ENCODE measurements around the gene POP4. TPM values are rescaled to one million over a fixed set of nuclear protein-coding genes. Genes with fewer than 3 reads are reported as not detected.

Gene POP4
- total and polyA plus RNA-seq, 2 of the 8 experiments (the other 6 are each of a cell fraction or from before 2014, with no cell fraction given), result 29.1 to 41.5 TPM

DNA sequence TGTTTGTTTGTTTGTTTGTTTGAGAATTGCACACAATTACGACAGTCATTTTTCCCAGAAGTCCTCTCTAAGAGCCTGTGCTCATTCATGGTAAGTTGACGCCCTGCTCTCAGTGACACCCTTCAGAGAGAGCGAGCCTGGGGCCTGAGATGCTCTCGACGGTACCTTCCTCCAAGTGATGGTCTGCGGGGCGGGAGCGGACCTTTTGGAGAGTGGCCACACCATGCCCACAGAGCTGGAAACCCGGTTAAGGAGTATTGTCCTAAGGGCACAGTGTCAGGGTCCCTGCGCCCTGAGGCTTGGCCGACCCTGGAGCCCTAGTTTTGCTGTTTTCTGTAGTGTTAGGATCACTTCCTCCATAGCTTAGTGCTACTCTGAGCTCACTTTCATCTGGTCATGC is 3.6 kb downstream of the POP4 start:
- Histone ChIP-seq H3K4ac (replicated peaks; ENCODE audit: insufficient read length, low read depth, low read length) (no peak overlapping the region), H3K36me3 (ENCODE audit: control insufficient read depth in 2 of 4, insufficient read depth in 4 of 4, low read length in 3 of 4) (peaks cover 8 to 17% (median 13%) of the 10 kb centered on the region in 4 experiments; a peak in 7 of 8 replicates), H3K14ac (ENCODE audit: insufficient read length) (no peak overlapping the region), H3K56ac (replicated peaks; ENCODE audit: insufficient read length, low read depth, low read length) (no peak overlapping the region), H2BK120ac (replicated peaks; ENCODE audit: low read depth, low read length) (no peak overlapping the region), H3K27ac (ENCODE audit: low read depth, low read length) (no peak overlapping the region), H3K18ac (ENCODE audit: extremely low read depth, low read length) (no peak overlapping the region), H3K9me3 (ENCODE audit: insufficient read depth in 2 of 2, low read depth in 1 of 2, low read length in 1 of 2) (no peaks in the 10 kb centered on the region), H4K8ac (ENCODE audit: extremely low read depth, insufficient read depth, low read length) (no peak overlapping the region), H3K4me2 (ENCODE audit: insufficient read depth in 1 of 2, low read depth in 2 of 2, low read length in 2 of 2) (no peak overlapping the region), H3K4me3 (ENCODE audit: extremely low read depth in 1 of 4, insufficient read depth in 2 of 4, low read depth in 3 of 4, low read length in 4 of 4) (no peak overlapping the region), H3K79me1 (ENCODE audit: low read depth, low read length) (no peaks in the 10 kb centered on the region; the same call in 1 of the 2 replicates), H2AFZ (ENCODE audit: low read length) (no peak overlapping the region), H3K27me3 (replicated peaks in 1 of 4; ENCODE audit: control insufficient read depth in 3 of 4, extremely low read depth in 1 of 4, insufficient read depth in 3 of 4, low read length in 3 of 4) (no peaks in the 10 kb centered on the region), H3K79me2 (ENCODE audit: control insufficient read depth in 1 of 2, insufficient read depth in 2 of 2, low read length in 2 of 2) (peaks cover 0 to 13% of the 10 kb centered on the region in 2 experiments; a peak in 2 of 4 replicates), H4K5ac (ENCODE audit: insufficient read length, low read depth, low read length) (no peak overlapping the region), H2BK20ac (ENCODE audit: low read length) (no peak overlapping the region), H4K20me1 (replicated peaks in 1 of 2; ENCODE audit: control insufficient read depth in 1 of 2, insufficient read depth in 2 of 2, low read length in 2 of 2) (peaks cover 0 to 3% of the 10 kb centered on the region in 2 experiments), H2BK5ac (ENCODE audit: low read depth, low read length) (no peak overlapping the region), H4K91ac (replicated peaks; ENCODE audit: insufficient read length, low read length) (no peak overlapping the region), H3K4me1 (replicated peaks in 1 of 4; ENCODE audit: control insufficient read depth in 3 of 4, insufficient read depth in 4 of 4, low read length in 3 of 4) (no peaks in the 10 kb centered on the region; a peak in 2 of 7 replicates), H2BK12ac (ENCODE audit: low read depth, low read length) (no peak overlapping the region), H3K9ac (replicated peaks in 1 of 4; ENCODE audit: extremely low read depth in 1 of 4, low read depth in 3 of 4, low read length in 3 of 4) (no peak overlapping the region), H2AK5ac (ENCODE audit: low read depth, low read length) (no peak overlapping the region), H3K23me2 (ENCODE audit: low read depth, low read length) (peaks cover 6% of the 10 kb centered on the region; the same call in 1 of the 2 replicates), H3K23ac (ENCODE audit: insufficient read length) (no peak overlapping the region), H2BK15ac (ENCODE audit: low read length) (no peak overlapping the region)
- 94% methylated on average over 11 of the region's 11 CpGs; no CpG with 5 or more reads in 1 of the 2 experiments for WGBS, 2 experiments (ENCODE audit: extremely low coverage in 1 of 2, insufficient coverage in 1 of 2, insufficient read length in 1 of 2, insufficient replicate concordance in 2 of 2, low coverage in 1 of 2, low lambda C conversion rate in 2 of 2, missing lambda C conversion rate in 1 of 2)
- POLR2A ChIA-PET (ENCODE audit: partially characterized antibody), result interaction anchor here (1.0 to 1.5 kb wide), 4 partner anchors 9 to 114 kb away, joined by 3 to 6 read pairs (median 4); no protein-coding TSS in a partner anchor
- CTCF ChIA-PET (ENCODE audit: partially characterized antibody), result interaction anchor here (1.1 to 9.9 kb wide), 24 partner anchors 10 to 150 kb away, joined by 3 to 109 read pairs (median 6); partner anchors contain the start of genes C19orf12 and PLEKHF1
- DNase-seq (ENCODE audit: low read depth in 1 of 2, low spot score in 2 of 2), result no peak
- FAIRE-seq, result no peak
- TF ChIP-seq, protein P1, sequence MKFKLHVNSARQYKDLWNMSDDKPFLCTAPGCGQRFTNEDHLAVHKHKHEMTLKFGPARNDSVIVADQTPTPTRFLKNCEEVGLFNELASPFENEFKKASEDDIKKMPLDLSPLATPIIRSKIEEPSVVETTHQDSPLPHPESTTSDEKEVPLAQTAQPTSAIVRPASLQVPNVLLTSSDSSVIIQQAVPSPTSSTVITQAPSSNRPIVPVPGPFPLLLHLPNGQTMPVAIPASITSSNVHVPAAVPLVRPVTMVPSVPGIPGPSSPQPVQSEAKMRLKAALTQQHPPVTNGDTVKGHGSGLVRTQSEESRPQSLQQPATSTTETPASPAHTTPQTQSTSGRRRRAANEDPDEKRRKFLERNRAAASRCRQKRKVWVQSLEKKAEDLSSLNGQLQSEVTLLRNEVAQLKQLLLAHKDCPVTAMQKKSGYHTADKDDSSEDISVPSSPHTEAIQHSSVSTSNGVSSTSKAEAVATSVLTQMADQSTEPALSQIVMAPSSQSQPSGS (IDR thresholded peaks at IDR 0.05; ENCODE audit: low read length), result no peak
- no peak for TF ChIP-seq CHD2 (IDR thresholded peaks at IDR 0.05; ENCODE audit: low read length)
- TF ChIP-seq CBX8 (IDR thresholded peaks at IDR 0.05; ENCODE audit: borderline replicate concordance, low read depth, low read length), result no peak
- no peak for TF ChIP-seq POLR2A (IDR thresholded peaks at IDR 0.05; ENCODE audit: control extremely low read depth in 1 of 2, low read depth in 2 of 2, low read length in 2 of 2)
- no peak for TF ChIP-seq CREB1 (IDR thresholded peaks at IDR 0.05)
- TF ChIP-seq GTF2F1 (IDR thresholded peaks at IDR 0.05; ENCODE audit: borderline replicate concordance, low read depth, low read length), result no peak
- no peak for TF ChIP-seq SIX5 (IDR thresholded peaks at IDR 0.05; ENCODE audit: low read depth, low read length)
- TF ChIP-seq JUND (IDR thresholded peaks at IDR 0.05; ENCODE audit: low read length), result no peak
- no peak for TF ChIP-seq BCL11A (IDR thresholded peaks at IDR 0.05; ENCODE audit: low read depth in 2 of 2, low read length in 2 of 2)
- no peak for TF ChIP-seq JUN (IDR thresholded peaks at IDR 0.05; ENCODE audit: low read depth, low read length)
- TF ChIP-seq KDM4A (IDR thresholded peaks at IDR 0.05; ENCODE audit: low read depth, low read length, severe bottlenecking), result no peak
